Naive thymus-derived CD4-positive, alpha-beta T cell (primary cell): ENCODE measurements around the gene CAMKK2. TPM values are rescaled to one million over a fixed set of nuclear protein-coding genes. Genes with fewer than 3 reads are reported as not detected.
A peak's percentile ranks its signal among the peaks of the same experiment; 100 is the strongest.

Source experiments
- ATAC-seq: fragments of 150-1000 bp; cut with Tn5 transposase; 2 replicates; pipeline ENCODE4 v1.10.0; 2021; ENCODE audit warnings: mild to moderate bottlenecking, moderate library complexity
- CTCF ChIA-PET: fragments of 350-600 bp; sonication (Branson Sonifier 250); formaldehyde crosslinking; loops from one replicate; lab custom pipeline; 2021; ENCODE audit warnings: antibody characterized with exemption; lab: Charles Lee
- POLR2A ChIA-PET: fragments of 350-600 bp; sonication (Branson Sonifier 250); formaldehyde crosslinking; loops from one replicate; lab custom pipeline; 2021; ENCODE audit warnings: antibody characterized with exemption, inconsistent platforms; lab: Charles Lee
- DNase-seq, 9 donors: peaks; one replicate each; pipeline versions ENCODE4 v3.0.0 to v3.0.0-alpha.2; 2020 to 2022; ENCODE audit warnings: mixed read lengths in 1 of 9
- H3K27ac ChIP-seq: one replicate; pipeline ENCODE4 v1.7.0; 2013; ENCODE audit warnings: mild to moderate bottlenecking, low read depth, low read length, moderate library complexity
- H3K27me3 ChIP-seq, 2 donors: one replicate each; pipeline ENCODE4 v1.7.0; 2013; ENCODE audit warnings: low read length in 2 of 2, mild to moderate bottlenecking in 2 of 2, moderate library complexity in 2 of 2; ENCODE audit not compliant: control insufficient read depth in 2 of 2, insufficient read depth in 2 of 2
- H3K36me3 ChIP-seq, 3 experiments: 1 replicate in 2 of 3; 2 replicates in 1 of 3; pipeline ENCODE4 v1.7.0; 2013; ENCODE audit warnings: low read length in 3 of 3, mild to moderate bottlenecking in 3 of 3, moderate library complexity in 1 of 3; ENCODE audit not compliant: insufficient read depth in 3 of 3, control insufficient read depth in 2 of 3
- H3K4me1 ChIP-seq, 2 donors: one replicate each; pipeline ENCODE4 v1.7.0; 2013; ENCODE audit warnings: low read length in 2 of 2, mild to moderate bottlenecking in 2 of 2, moderate library complexity in 1 of 2; ENCODE audit not compliant: control insufficient read depth in 2 of 2, insufficient read depth in 2 of 2
- H3K4me3 ChIP-seq: 2 replicates; pipeline ENCODE4 v1.7.0; 2013; ENCODE audit warnings: mild to moderate bottlenecking, low read length
- H3K9me3 ChIP-seq, 3 experiments: 1 replicate in 2 of 3; 2 replicates in 1 of 3; pipeline ENCODE4 v1.7.0; 2013; ENCODE audit warnings: low read length in 3 of 3; ENCODE audit not compliant: control insufficient read depth in 2 of 3
- H3K27ac Mint-ChIP-seq, 9 donors: one replicate each; pipeline ENCODE4 v1.8.0; 2020 to 2022; ENCODE audit warnings: mixed read lengths in 9 of 9, mild to moderate bottlenecking in 8 of 9, moderate library complexity in 5 of 9, inconsistent platforms in 2 of 9
- H3K27me3 Mint-ChIP-seq, 5 donors: one replicate each; pipeline ENCODE4 v1.8.0; 2021 to 2022; ENCODE audit warnings: mixed read lengths in 5 of 5, mild to moderate bottlenecking in 1 of 5
- H3K36me3 Mint-ChIP-seq, 5 donors: one replicate each; pipeline ENCODE4 v1.8.0; 2020 to 2022; ENCODE audit warnings: mixed read lengths in 5 of 5, mild to moderate bottlenecking in 3 of 5, inconsistent platforms in 1 of 5
- H3K4me1 Mint-ChIP-seq, 7 donors: one replicate each; pipeline ENCODE4 v1.8.0; 2020 to 2022; ENCODE audit warnings: mixed read lengths in 7 of 7, mild to moderate bottlenecking in 3 of 7, inconsistent platforms in 1 of 7
- H3K4me3 Mint-ChIP-seq, 10 donors: one replicate each; pipeline ENCODE4 v1.8.0; 2020 to 2022; ENCODE audit warnings: mild to moderate bottlenecking in 10 of 10, mixed read lengths in 10 of 10, moderate library complexity in 6 of 10, inconsistent platforms in 2 of 10
- H3K9me3 Mint-ChIP-seq, 11 donors: one replicate each; pipeline ENCODE4 v1.8.0; 2020 to 2022; ENCODE audit warnings: mixed read lengths in 11 of 11, mild to moderate bottlenecking in 4 of 11, inconsistent platforms in 1 of 11, moderate library complexity in 1 of 11
- intact Hi-C, 2 donors: fragments of 100-400 bp; cut with micrococcal nuclease; formaldehyde crosslinking; loops; one replicate each; pipeline ENCODE4 v1.15.1; 2023
- polyA plus RNA-seq, 2 donors: library from polyadenylated mRNA; unstranded; fragments of 300-500 nt; fragmentation: Illumina TruSeq; gene quantifications; one replicate each; pipeline ENCODE4 v1.2.3, GENCODE V29; 2021
- total RNA-seq, 6 experiments: library from RNA in 5 of 6; stranded (reverse) in 5 of 6; gene quantifications; 1 replicate in 5 of 6; 2 replicates in 1 of 6; pipeline ENCODE4 v1.2.3 and lab custom pipeline; 2021 to 2026

Gene CAMKK2
- total RNA-seq (10 to 100 TPM; 15.5 to 38.7 (median 18.1) TPM), polyA plus RNA-seq (10 to 100 TPM; 13.9 to 14.6 TPM), total RNA-seq (lab: John Stamatoyannopoulos, UW) (16.6 reads per million, percentile 46 among the genes with 10 or more reads in this experiment)

DNA sequence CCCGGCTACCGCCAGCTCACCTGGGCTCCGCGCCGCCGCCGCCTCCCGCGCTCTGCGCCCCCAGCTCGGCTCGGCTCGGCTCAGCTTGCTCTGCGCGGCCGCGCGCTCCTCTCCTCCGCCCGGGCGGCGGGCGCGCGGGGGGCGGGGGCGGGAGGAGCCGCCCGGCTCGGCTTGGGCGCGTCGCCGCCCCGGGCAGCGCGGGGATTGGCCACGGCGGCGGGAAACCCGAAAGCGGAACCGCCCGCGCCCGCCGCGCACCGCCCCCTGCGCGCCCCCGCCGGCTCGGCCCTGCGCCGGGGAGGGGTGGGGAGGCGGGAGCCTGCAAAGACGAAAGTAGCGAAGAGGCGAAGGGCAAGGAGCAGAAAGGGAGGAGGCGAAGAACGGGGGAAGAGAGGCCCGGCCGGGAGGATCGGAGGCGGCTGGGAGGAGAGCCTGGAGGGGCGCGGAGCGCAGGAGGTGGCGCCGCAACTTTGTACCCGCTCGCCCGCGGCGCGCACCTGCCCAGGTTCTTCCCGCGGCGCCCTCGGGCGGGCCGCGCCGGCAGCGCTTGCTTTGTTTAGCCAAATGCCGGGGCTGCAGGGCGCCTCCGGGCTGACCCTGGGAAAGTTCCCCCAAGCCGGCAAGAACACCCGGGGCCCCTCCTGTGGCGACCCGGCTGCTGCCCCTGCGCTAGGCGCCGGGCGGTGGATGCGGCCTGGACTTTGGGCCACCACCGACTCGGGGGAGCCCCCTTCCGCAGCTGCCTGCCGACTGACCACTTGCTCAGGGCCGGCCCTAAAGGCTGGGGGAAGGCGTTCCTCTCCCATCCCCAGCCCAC lies at the start of gene CAMKK2:
Gene CAMKK2 (minus strand): TSS at position 92 of the 817 bp plus-strand sequence. CDS start 22,183 bp downstream, outside the sequence.
- Histone ChIP-seq H3K9me3 (no peaks in the 10 kb centered on the region), H3K36me3 (no peaks in the 10 kb centered on the region), H3K27me3 (no peaks in the 10 kb centered on the region), H3K27ac (peak within 1 kb of the TSS; percentile 80), H3K4me1 (peaks cover 12 to 14% of the 10 kb centered on the region in 2 donors), H3K4me3 (peak within 1 kb of the TSS; percentile 87)
- H3K36me3 Mint-ChIP-seq: peaks cover 0 to 5% (median 0%) of the 10 kb centered on the region in 5 donors
- POLR2A ChIA-PET: interaction anchor here (0.6 to 2.0 kb wide), 5 partner anchors 57 to 239 kb away, joined by 3 to 8 read pairs (median 5); partner anchors contain the start of gene RNF34
- ATAC-seq (peak; percentile 94), DNase-seq (peak; percentile 84 to 95 (median 92))
- peaks cover 0 to 43% (median 19%) of the 10 kb centered on the region in 7 donors for H3K4me1 Mint-ChIP-seq
- peaks cover 0 to 4% (median 0%) of the 10 kb centered on the region in 5 donors for H3K27me3 Mint-ChIP-seq
- CTCF ChIA-PET: no interaction called here
- peak within 1 kb of the TSS; percentile 86 to 93 (median 89) for H3K4me3 Mint-ChIP-seq
- no peaks in the 10 kb centered on the region for H3K9me3 Mint-ChIP-seq
- intact Hi-C loops: loop anchor here (1.0 to 5.0 kb wide), 10 partner anchors 38 to 1095 kb away; partner anchors contain the start of genes ANAPC5 (in 2 of the 2), P2RX4 (in 2 of the 2), RNF34 (in 1 of the 2) and RPLP0 (in 1 of the 2)
- H3K27ac Mint-ChIP-seq: peak within 1 kb of the TSS; percentile 55 to 91 (median 81)

DNA sequence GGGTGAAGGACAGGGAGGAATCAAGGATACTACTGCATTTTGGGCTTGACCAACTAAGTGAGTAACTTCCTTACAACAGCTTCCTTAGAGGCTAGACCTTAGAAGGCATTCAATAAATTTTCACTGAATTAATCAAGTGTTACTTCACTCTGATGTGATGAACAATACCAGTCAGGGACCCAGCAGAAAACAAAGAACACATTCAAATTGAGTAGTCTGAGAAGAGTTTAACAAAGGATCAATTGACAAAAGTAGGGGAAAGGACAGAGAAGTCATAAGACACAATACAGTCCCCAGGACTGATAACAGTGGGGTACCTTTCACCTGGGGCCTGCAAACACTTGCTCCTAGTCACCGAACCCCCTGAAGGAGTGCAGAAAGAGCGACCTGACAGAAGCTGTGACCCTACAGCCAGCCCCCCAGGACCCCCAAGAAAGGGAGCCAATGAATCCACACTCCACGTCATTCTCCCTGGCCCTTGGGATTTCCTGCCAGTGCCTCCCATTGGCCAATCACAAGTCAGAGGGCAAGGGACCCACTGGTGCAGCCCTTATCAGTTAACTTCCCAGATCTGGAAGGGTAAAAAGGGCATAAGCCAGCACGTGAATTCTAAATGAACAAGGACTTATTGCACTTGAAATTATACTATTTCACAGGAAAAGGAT lies 48.8 kb upstream of the CAMKK2 start:
- Mint-ChIP-seq H3K27ac (peak overlapping the region in 7 of 9 donors; percentile 9 to 79 (median 47)), H3K4me3 (no peak overlapping the region), H3K9me3 (no peaks in the 10 kb centered on the region), H3K4me1 (peaks cover 21 to 47% (median 39%) of the 10 kb centered on the region in 7 donors), H3K27me3 (no peaks in the 10 kb centered on the region), H3K36me3 (peaks cover 15 to 48% (median 26%) of the 10 kb centered on the region in 5 donors)
- H3K36me3 ChIP-seq: peaks cover 12 to 65% (median 18%) of the 10 kb centered on the region in 3 experiments
- no peak for ATAC-seq
- POLR2A ChIA-PET: no interaction called here
- no peak overlapping the region for H3K27ac ChIP-seq
- no peak for DNase-seq
- no peaks in the 10 kb centered on the region for H3K9me3 ChIP-seq
- CTCF ChIA-PET: no interaction called here
- H3K4me3 ChIP-seq: no peak overlapping the region
- intact Hi-C loops: no loop called here
- H3K27me3 ChIP-seq: no peaks in the 10 kb centered on the region
- no peaks in the 10 kb centered on the region for H3K4me1 ChIP-seq

DNA sequence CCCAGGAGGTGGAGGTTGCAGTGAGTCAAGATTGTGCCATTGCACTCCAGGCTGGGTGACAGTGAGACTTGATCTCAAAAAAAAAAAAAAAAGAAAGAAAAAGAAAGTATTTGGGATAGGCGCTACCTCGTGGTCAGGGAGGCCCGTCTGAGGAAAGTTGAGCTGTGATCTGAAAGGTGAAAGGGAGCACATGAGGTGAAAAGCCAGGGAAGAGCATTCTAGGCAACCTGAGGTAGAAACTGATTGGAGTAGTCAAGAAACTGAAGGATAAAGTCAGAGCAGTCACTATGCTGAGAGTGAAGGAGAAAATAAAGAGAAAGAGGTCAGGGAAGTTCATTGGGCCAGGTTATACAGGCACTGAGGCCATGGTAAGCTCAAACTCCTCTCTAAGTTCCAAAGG lies 48.0 kb upstream of the CAMKK2 start:
- CTCF ChIA-PET: interaction anchor here (1.3 kb wide), 1 partner anchor 98 kb away, joined by 4 read pairs; no protein-coding TSS in a partner anchor

DNA sequence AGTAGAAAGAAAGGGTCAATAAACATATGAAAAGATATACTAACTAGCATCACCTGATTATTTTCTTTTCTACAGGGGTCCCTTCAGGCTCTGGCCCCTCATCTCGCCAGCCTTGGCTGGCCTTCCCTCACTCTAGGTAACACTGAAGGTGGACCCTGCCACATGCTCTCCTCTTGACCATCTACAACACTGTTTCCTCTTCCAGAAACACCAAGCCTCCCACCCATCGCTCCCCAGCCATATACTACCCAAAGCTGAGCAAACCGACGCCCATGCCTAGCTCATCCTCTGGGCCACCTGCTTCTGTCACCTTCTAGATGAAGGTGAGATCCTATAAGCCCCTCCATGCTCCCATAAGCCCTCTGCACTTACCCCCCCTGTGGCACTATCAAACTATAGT lies 40.9 kb upstream of the CAMKK2 start:
- H3K4me1 ChIP-seq: peaks cover 0 to 3% of the 10 kb centered on the region in 2 donors
- no peak for DNase-seq
- H3K27ac ChIP-seq: no peak overlapping the region
- ChIA-PET CTCF (interaction anchor here (1.5 to 2.1 kb wide), 2 partner anchors 10 to 14 kb away, joined by 5 to 7 read pairs; partner anchors contain the start of gene ANAPC5), POLR2A (no interaction called here)
- no peaks in the 10 kb centered on the region for H3K27me3 Mint-ChIP-seq
- no peaks in the 10 kb centered on the region for H3K9me3 Mint-ChIP-seq
- H3K36me3 ChIP-seq: peaks cover 8 to 61% (median 17%) of the 10 kb centered on the region in 3 experiments
- H3K4me3 ChIP-seq: no peak overlapping the region
- H3K27me3 ChIP-seq: no peaks in the 10 kb centered on the region
- ATAC-seq: no peak
- no peaks in the 10 kb centered on the region for H3K9me3 ChIP-seq
- H3K27ac Mint-ChIP-seq: peak overlapping the region in 3 of 9 donors; percentile 13 to 43 (median 42)
- H3K4me3 Mint-ChIP-seq: no peak overlapping the region
- intact Hi-C loops: no loop called here
- H3K36me3 Mint-ChIP-seq: peaks cover 0 to 29% (median 19%) of the 10 kb centered on the region in 5 donors
- H3K4me1 Mint-ChIP-seq: peaks cover 0 to 7% (median 5%) of the 10 kb centered on the region in 7 donors

More for the DNA sequence above, 48.0 kb upstream of the CAMKK2 start:
- Histone ChIP-seq H3K4me3 (no peak overlapping the region), H3K27ac (no peak overlapping the region), H3K27me3 (no peaks in the 10 kb centered on the region), H3K36me3 (peaks cover 12 to 68% (median 18%) of the 10 kb centered on the region in 3 experiments), H3K9me3 (no peaks in the 10 kb centered on the region), H3K4me1 (no peaks in the 10 kb centered on the region)
- Mint-ChIP-seq H3K4me1 (peaks cover 18 to 39% (median 35%) of the 10 kb centered on the region in 7 donors), H3K9me3 (no peaks in the 10 kb centered on the region), H3K27ac (peak overlapping the region in 6 of 9 donors; percentile 9 to 81 (median 54)), H3K4me3 (no peak overlapping the region), H3K36me3 (peaks cover 15 to 48% (median 26%) of the 10 kb centered on the region in 5 donors), H3K27me3 (no peaks in the 10 kb centered on the region)
- POLR2A ChIA-PET: no interaction called here
- ATAC-seq (no peak), DNase-seq (no peak)
- intact Hi-C loops: no loop called here

DNA sequence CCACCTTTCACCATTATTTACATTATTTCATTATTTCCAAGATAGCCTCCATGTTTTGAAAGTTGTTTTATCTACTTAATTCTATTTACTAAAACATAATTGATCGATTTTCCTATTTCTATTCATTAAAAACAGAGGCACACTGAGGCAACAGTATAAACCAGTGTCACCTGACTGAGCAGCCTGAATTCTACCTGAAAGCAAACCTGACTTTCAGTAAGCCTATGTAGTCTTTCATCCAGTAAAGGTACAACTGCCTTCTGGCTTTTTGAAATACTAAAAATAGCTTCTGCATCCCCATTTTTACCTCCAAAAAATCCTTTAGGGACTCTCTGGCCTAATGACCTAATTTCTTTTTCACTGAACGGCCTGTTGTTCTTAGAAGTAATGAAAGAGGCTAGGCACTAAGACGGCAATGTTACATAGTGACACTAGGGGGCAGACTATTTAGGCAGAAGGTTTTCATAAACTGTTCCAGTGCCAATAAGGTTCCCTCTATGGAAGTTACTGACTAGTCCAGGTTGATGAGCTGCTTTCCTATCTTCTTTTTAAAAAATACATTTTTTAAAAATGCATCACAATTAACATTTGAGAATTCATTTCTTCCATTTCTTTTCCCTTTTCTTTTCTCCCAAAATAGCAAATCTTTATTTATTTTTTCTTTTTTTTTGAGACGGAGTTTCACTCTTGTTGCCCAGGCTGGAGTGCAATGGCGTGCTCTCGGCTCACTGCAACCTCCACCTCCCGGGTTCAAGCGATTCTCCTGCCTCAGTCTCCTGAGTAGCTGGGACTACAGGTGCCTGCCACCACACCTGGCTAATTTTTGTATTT lies 38.2 kb upstream of the CAMKK2 start:
- CTCF ChIA-PET: interaction anchor here (0.6 to 3.3 kb wide), 9 partner anchors 10 to 112 kb away, joined by 3 to 28 read pairs (median 4); partner anchors contain the start of gene ANAPC5
- ATAC-seq: peak; percentile 92
- no peaks in the 10 kb centered on the region for H3K27me3 Mint-ChIP-seq

More for the DNA sequence above, 38.2 kb upstream of the CAMKK2 start:
- Mint-ChIP-seq H3K4me1 (peaks cover 0 to 7% (median 5%) of the 10 kb centered on the region in 7 donors), H3K36me3 (peaks cover 0 to 38% (median 17%) of the 10 kb centered on the region in 5 donors), H3K4me3 (no peak overlapping the region), H3K27ac (peak overlapping the region in 2 of 9 donors; percentile 14 to 76), H3K9me3 (no peaks in the 10 kb centered on the region)
- no peak overlapping the region for H3K4me3 ChIP-seq
- H3K27ac ChIP-seq: no peak overlapping the region
- peak in 8 of 9 donors; percentile 15 to 57 (median 46) for DNase-seq
- intact Hi-C loops: loop anchor here (1.0 to 2.0 kb wide), 6 partner anchors 18 to 438 kb away; partner anchors contain the start of genes RNF34 (in 2 of the 2), ANAPC5 (in 1 of the 2) and CAMKK2 (in 1 of the 2)
- peaks cover 0 to 3% of the 10 kb centered on the region in 2 donors for H3K4me1 ChIP-seq
- no peaks in the 10 kb centered on the region for H3K9me3 ChIP-seq
- H3K27me3 ChIP-seq: no peaks in the 10 kb centered on the region
- POLR2A ChIA-PET: interaction anchor here (1.0 to 2.9 kb wide), 4 partner anchors 17 to 108 kb away, joined by 3 to 10 read pairs (median 5); partner anchors contain the start of gene RNF34
- H3K36me3 ChIP-seq: peaks cover 25 to 65% (median 29%) of the 10 kb centered on the region in 3 experiments
